SK-N-MC (cell line): ENCODE results near the gene EIF3F.

Source experiments
- EZH2 ChIP-seq: fragments of 200-600 bp; sonication (generic); IDR thresholded peaks from one replicate; pipeline ENCODE4 v1.6.1; 2017; ENCODE audit warnings: antibody characterized with exemption
- FOXP2 ChIP-seq: optimal IDR thresholded peaks from 2 replicates; pipeline ENCODE3; 2011; ENCODE audit warnings: mild to moderate bottlenecking, moderate library complexity; ENCODE audit not compliant: insufficient read depth; ENCODE audit errors: extremely low read length, control extremely low read depth
- POLR2AphosphoS5 ChIP-seq: IDR thresholded peaks from 2 replicates; pipeline ENCODE4 v1.6.1; 2012; ENCODE audit warnings: mild to moderate bottlenecking, low read depth, low read length, borderline replicate concordance

DNA sequence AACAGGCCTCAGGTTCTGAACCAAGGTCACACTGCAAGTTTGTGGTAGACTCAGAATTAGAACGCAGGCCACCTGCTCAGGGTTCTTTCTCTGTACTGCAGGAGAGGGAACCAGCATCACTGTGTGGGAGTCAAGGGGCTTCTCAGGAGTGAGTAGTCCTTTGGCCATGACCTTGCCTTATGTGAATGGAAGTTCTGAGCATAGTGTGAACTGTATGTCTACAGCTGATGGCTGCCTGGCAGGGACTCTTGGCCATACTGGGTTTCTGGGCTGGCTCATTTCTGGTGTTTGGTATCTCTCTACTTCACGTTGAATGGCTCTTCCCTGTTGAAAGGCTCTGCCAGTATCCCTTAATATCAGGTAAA is 53.8 kb downstream of the EIF3F start:
- TF ChIP-seq EZH2 (no peak), POLR2AphosphoS5 (no peak), FOXP2 (no peak)
